Stimulated activated CD8-positive, alpha-beta memory T cell treated with anti-CD3 and anti-CD28 coated beads, Interleukin-7, amount 100 ng/mL, for 1 hour (primary cell): ENCODE results near the gene ABCG1.

Experiments used
- DNase-seq, 2 donors: peaks; one replicate each; pipeline ENCODE4 v3.0.0-alpha.2; 2020; ENCODE audit warnings: low read depth in 2 of 2

ABCG1 gene

GRCh38 chr21:42321231-42321630 is 102.3 kb downstream of the ABCG1 start:
- DNase-seq: no peak

DNA sequence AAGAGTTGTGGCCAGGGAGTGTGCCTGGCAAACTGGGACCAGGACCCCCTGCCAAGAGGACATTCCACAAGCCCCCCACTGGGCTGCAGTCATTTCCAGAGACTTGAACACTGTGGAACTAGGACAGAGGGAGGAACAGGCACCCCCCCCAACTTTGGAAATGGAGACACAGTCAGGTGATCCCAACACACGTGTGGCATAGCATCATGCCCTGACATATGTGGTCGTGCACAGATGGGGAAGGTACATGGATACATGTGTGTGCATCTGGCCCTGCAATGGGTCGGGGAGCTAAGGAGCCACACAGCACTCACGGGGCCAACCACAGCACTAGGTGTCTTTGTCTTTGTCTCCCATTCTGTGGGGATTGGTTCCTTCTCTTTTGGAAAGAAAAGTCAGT is 102.9 kb downstream of the ABCG1 start:
- DNase-seq: no peak

- DNase-seq: no peak
These were observed 106.0 kb downstream of the ABCG1 start for GRCh38 chr21:42324896-42325295.

DNA sequence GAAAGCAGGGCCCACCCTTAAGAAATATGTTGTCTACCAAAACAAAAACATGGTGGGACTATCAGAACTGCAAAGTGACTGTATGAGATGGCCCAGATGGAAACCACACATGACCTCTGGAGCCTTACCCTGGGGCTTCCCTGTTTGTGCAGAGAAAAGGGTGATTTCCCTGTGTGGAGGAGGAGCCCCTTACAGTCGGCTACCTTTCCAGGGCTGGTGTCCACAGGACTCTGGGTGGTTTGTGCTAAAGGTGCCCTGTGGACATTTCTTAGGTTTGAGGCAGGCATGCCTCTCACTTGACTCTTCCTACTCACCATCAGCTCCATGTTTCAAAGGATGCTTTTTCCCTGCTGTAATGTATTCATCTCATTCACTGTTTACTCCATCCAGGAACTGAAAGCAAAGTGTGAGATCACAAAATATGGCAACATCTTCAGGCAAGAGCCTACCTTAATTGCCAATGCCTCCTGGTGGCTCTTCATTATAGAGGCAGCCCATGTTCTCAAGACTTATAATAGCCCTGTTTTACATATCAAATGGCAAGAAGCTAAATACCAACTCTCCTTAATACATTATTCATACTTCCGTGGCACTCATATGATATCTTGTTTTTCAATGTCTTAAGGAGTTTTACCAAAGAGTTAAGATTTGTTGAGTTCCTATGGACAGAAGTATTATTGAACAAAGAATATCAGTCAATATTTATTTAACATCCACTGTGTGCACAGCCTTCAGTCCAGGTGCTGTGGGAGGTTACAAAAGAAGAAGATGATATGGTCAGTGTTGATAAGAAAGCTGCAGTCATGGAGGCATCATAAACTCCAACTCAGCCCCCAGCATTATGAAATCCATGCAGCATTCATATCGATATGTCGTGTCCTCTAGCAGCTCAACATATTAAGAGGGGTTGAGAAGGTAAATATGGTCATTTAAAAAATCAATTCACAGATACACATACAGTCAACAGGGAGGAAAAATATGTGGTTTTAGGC is 111.7 kb downstream of the ABCG1 start:
- DNase-seq: no peak

- no peak for DNase-seq
These were observed 112.7 kb downstream of the ABCG1 start for GRCh38 chr21:42331660-42332059.

DNA sequence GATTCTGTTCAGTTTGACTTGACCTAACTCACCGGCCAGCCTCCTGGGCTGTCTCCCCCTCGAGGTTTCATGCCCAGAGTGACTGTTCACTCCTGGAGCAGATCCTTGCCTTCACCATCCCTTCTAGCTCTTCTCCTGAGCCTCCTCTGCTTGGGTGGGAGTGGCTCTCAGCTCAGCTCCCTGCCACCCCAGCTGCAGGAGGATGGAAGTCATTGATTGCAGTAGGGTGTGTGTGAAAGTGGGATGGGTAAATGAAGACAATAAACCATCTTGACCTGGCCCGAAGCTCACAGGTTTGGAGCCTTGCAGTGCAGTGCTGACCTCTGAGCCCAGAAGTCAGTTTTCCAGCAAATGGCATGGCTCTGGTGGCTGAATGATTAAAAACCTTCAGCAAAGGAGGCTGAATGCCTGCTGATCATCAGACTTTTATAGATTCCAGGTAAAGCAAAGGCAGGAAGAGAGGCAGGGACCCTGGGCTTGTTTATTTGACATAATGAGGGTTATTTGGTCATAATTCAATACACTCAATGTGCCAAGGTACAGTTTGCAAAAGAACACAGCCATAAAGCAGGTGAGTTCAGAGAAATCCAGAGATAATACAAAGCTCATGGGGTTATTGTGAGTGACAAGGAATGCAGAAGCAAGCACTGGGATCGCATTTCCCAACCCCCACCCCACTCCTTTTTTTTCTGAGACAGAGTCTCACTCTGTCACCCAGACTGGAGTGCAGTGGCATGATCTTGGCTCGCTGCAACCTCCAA is 113.8 kb downstream of the ABCG1 start:
- DNase-seq: no peak

DNA sequence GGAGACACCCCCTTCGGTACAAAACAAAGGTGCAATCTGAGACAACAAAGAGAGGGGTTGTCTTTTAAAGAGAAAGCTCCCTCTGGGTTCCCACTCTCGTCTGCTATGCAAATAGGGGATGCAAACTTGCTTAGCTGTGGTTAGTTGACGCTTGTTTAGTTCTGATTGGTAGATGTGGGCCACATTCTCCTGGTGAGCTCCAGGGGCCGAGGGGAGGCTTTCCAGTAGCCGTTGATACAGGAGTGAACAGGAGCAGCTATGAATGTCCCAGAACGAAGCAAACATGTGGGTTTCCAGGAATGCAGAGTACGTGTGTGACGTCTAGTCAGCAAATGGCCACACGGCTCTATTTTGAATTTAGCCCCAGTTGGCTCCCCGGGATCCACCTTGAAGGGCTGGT is 117.1 kb downstream of the ABCG1 start:
- no peak for DNase-seq

DNA sequence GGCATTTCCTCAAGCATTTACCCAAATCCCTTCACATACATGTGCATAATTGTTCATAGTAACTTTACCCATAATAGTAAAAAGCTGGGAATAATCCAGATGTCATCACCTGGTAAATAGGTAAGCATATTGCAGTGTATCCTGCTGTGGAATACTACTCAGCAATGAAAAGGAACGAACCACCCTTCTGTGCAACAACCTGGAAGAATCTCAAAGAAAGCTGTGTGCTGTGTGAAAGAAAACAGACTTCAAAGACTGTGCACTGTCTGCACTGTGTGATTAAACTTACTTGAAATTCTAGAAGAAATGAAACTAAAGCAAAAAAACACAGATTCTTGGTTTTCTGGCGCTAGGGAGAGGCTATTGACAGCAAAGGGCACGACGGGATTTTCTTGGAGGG is 118.3 kb downstream of the ABCG1 start:
- DNase-seq: no peak

DNA sequence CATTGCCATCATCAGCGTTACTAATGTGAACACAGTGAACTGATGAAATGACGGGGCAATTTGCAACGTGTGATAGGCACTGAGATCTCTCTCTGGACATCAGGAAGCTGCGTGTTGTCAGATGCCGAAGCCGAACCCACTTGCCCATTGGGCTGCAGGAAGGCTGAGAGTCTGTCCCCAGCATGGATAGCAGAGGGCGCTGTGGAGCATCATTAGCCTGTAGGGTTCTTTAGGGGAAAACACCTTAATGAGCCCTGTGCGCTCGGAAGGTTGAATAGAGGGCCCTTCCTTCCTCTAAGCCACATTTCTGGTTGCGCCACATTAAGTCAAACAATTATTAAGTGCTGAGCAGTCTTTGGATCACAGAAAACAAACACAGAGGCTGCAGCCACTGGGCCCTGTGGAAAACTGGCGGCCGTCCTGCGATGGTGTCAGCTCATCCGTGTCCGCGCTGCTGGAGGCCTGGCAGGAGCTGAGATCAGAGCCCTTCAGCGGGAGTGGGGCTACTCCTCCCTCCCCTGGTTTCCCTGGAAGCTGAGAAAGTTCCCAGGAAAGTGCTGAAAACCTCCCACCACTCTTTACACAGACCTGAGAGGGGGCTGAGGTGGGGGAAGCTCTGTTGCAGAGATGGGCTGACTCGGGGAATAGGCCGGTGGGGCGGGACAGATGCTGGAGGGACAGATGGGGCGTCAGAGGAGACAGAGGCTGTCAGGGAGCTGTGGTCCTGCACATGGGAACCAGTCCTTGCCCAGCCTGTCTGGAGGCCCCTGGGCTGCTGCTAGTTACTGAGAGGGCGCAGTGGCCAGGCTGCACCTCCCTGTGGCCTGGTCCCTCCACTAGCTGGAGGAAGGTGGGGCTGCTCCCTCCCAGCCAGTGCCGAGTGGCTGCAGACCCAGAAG is 119.1 kb downstream of the ABCG1 start:
- DNase-seq: peak; percentile 51 to 77

- DNase-seq: no peak
These were observed 120.1 kb downstream of the ABCG1 start for GRCh38 chr21:42338729-42339715.

- no peak for DNase-seq
These were observed 121.5 kb downstream of the ABCG1 start for GRCh38 chr21:42340187-42341050.

DNA sequence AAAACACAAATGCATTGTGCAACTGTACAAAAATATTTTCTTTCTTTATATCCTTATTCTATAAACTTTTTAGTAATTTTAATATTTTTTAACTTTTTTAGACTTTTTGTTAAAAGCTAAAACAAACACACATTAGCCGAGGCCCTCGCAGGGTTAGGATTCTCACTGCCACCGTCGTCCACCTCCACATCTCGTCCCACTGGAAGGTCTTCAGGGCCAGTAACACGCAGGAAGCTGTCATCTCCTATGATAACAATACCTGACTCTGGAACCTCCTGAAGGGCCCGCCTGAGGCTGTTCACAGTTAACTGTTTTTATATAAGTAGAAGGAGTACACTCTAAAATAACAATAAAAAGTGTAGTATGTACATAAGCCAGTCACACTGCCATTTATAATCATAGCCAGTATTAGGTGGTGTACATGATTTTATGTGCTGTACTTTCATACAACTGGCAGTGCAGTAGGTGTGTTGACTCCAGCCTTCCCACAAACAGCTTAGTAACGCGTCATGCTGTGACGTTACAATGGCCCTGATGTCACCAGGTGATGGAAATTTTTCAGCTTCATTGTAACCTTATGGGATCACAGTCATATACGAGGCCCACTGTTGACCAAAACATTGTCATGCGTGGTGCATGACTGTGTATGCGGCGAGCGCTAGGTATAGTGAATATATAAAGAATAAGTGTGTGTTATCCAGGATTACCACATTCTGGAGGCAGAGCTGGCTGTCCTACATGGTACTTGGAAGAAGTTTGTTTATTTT is 123.0 kb downstream of the ABCG1 start:
- DNase-seq: no peak

DNA sequence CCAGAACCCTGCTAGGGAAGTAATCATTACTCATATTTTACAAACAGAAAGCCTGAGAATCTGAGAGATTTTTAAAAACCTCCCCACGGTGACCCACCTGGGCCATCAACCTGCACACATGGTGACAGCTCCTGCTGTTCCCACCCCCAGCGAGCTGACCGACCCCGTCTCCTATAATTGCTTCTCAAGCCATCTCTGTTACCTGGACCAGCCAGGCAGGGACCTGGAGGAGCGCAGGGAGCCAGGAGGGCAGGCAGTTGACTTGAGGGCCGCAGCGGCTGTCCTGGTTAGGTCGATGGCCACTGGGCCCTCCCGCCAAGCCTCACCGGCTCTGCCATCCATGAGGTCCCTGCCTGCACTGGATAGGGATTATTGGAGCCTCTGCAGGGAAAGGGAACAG is 124.2 kb downstream of the ABCG1 start:
- DNase-seq: no peak

GRCh38 chr21:42343556-42343955 is 124.6 kb downstream of the ABCG1 start:
- no peak for DNase-seq

GRCh38 chr21:42343963-42344510 is 125.1 kb downstream of the ABCG1 start:
- no peak for DNase-seq

DNA sequence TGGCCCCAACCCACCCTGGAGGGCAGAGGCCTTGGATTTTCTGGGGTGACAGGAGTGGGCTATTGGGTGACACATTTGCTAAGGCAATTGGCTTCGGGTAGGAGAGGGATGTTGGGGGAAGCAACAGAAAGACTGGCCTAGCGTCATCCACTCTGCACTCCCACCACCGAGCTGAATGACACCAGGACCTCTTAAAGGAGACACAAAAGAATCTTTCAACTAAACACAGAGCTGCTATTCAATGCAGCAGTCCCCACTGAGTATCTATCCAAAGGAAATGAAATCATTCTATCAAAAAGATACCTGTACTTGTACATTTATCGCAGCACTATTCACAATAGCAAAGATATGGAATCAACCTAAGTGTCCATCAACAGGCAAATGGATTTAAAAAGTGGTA is 125.7 kb downstream of the ABCG1 start:
- no peak for DNase-seq

DNA sequence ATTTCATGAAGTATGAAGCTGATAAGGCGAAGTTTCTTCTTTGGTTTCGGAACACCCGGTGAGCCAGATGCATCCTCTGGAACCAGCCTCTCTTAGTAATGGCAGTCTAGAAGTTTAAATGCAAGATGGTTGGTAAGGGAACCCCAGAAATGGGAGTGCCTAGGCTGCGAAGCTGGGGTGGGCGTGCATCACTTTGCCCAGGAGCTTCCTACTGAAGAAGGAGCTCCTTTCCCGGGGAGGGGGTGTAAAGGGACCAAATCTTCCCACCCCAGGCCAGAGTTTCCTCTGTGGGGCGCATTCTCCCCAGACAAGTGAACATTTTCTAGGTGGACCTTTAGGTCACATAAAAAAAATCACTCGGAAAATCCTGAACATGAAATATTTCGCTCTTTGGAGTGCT is 127.5 kb downstream of the ABCG1 start:
- no peak for DNase-seq
